ENCODE measurements around the gene HIVEP1.

HIVEP1 gene
- total RNA-seq = 47.1 to 59.6 reads per million in 2 donors

DNA sequence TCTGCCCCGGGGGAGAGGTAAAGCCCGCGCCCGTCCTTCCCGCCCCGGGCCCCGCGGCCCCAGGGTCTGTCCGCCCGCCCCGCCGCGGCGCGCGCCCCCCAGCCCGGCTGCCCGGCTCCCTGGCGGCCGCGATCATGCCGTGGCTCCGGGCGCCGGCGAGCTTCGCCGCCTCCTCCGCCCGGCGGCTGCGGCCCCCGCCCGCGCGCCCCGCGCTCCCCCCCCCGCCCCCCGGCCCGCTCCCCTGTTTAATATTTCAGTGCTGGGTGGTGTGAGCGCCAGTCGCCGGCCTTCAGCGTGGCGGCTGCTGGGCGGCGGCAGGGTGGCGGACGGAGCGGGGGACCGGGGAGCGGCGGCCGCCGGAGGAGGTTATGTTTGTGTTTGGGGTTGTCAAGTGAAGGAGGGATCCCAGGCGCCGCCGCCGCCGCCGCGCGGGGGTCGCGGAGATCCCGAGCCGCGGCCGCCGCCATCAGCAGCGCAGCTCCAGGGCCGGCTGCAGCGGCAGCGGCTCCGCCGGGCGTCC lies at the start of gene HIVEP1:
HIVEP1 (plus strand) TSS at position 275 of the 520 bp plus-strand sequence. CDS start 3,317 bp downstream, outside the sequence.
- DNase-seq = no peak

DNA sequence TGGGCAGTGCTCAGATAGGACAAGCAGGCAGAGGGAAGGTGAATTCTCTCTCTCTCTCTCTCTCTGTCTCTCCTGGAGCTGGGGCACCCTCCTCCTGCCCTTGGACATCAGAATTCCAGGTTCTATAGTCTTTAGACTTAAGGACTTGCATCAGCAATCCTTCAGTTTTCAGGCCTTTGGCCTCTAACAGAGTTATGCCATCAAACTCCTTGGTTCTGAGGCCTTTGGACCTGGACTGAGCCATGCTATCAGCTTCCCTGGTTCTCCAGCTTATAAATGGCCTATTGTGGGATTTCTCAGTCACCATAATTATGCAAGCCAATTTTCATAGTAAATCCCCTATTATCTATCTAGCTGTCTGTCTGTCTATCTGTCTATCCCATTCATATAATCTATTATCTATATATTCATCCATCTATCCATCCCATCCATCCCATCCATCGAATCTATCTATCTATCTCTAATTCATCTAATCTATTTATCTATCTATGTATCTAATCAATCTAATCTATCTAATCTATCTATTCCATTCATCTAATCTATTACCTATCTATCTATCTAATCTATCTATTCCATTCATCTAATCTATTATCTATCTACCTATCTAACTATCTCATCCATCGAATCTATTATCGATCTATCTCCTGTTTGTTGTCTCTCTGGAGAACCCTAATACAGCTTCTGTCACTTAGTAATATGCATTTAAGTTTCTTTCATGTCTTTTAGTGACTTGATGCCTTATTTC lies 48.2 kb upstream of the HIVEP1 start:
- no peak for DNase-seq

DNA sequence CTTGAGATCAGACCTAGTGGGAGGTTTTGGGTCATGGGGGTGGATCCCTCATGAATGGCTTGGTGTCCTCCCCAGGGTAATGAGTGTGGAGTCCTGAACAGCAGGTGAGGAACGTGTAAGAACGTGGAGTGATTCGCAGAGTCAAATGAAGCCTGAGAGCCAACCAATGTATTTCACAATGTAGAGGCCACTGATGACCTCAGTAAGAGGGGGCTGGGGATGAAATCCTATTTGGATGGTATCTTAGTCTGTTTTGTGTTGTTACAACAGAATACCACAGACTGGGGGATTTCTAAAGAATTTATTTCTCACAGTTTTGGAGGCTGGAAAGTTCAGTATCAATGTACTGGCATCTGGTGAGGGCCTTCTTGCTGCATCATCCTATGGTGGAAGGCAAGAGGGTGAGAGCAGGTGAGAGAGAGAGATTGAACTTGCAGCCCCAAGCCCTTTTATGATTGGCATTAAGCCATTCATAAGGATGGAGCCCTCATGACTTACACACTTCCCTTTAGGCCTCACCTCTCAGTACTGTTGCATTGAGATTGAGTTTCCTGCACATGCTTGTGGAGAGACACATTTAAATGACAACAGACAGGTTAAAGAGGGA lies 47.3 kb upstream of the HIVEP1 start:
- DNase-seq = no peak

DNA sequence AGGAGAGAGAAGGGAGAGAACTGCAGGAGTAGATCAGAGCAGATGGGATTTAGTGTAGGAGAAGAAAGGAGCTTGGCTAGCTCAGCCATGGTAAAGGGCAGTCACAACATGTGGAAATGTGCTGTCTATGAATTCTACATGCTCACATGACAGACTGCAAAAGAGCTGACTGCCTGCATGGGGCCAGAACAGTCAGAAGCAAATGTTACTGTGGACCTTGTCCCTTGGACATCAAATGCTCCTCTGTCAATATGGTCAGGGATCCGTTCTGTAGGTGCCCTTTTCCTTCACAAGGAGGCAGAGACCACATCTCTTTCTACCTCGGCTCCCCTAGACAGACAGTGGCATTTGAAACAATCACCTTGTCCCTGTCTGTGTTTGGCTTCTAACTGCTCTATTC lies 46.6 kb upstream of the HIVEP1 start:
- DNase-seq = no peak

DNA sequence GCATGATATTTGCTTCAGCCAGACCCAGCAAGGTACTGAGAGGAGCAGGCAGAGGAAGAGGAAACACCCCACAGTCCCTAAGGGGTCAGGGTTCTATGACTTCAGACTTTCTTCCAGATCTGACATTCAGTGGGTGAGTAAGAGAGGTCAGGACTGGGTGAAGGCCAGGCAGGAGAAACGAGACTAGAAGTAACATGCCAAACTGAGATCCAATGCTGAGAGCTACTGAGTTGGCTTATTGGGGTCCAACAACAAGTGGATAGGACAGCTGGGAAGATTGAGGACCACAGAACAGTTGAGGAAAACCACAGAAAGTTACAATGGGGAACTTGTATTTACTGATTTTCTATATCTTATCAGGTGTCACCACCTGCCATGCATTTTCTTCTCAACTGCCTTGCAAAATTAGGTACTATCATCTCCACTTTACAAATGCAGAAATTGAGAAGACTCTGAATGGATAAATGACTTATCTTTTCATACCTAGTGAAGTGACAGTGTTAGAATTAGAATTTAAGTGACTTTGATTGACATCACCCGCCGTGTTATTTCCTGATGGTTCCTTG lies 43.8 kb upstream of the HIVEP1 start:
- DNase-seq = no peak

DNA sequence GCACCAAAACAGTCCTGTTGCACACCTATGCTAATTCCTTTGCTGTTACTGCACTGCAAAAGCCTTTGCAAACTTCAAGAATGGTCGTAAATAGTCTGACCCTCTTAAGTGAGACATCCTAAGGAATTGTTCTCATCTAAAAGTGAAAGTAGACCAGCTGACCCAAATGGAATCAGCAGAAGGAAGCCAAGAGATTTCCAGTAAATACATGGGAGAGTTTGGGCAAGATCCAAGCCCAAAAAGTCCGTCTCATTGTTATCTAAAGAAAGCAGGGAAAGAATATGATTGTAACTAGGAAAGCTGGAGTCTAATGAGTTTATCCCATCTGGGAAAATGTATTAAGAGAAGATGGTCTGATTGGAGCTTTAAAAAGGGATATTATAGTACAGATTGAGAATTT lies 43.0 kb upstream of the HIVEP1 start:
- no peak for DNase-seq

DNA sequence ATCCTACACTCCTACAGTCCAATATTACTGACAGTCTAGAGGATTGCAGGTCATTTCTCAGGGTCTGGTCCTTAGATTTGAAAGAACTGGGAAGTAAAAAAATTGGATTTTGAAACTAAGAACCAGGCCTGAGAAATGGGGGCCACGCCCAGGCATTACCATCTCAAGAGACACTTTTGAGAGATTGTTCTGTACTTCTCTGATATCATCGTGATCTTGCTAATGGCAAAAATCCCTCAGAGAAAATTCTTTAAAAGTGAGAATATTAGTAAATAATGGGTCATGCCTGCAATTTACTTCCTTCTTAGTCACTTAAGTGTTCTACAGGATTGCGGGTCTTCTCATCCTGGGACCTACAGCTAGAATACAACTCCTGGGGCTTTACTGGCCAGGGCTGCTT lies 42.0 kb upstream of the HIVEP1 start:
- DNase-seq = no peak

DNA sequence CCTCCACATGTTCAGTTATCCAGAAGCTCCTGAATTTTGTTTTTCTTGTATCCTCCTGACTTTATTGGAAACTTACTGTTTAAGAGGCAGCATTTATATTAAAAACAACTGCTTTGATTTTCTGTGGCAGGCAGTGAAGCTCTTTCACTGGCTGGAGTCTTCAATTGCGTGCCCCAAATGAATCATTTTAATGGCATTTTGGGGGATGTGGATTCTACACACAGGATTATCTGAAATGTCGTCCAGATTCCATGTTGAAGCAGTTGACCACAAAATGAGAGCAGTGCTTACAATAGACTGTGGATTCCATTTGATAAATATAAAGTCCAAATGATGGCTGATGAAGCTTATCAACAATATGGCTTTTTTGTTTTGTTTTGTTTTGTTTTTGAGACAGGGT lies 41.0 kb upstream of the HIVEP1 start:
- no peak for DNase-seq

DNA sequence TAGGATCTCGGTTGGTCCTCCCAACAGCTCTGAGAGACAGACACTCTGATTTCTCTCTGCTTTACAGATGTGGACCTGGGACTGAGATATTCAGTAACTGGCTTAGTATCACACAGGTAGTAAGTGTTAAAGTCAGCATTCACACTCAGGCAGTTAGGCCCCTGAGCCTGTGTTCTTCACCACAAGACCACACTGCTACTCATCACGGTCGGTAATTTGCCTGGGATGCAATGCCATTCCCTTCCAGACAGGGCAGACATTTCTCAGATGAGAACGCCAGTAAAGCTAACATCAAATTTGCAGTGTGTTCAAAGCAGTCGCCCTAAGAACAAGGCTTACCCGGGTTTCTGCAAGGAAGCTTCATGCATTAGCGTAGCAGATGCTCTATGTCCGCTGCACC lies 39.8 kb upstream of the HIVEP1 start:
- DNase-seq = no peak

DNA sequence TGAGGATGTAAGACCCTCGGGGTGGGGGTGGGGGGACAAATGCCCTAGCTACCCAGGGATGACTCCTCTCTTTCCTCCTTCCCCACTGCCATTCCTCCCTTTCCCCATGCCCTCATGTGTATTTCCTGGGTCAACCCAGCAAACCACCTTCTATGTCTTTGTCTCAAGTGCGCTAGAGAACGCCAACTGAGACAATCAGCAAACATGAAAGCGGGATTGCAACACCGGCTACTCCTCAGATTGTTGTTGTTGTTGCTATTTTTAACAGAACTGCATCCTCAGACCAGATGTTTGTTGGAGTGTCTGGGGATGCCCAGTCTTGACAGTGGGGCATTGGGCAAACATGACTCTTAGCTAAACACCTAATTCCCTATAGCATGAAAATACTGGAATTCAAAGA lies 39.3 kb upstream of the HIVEP1 start:
- no peak for DNase-seq

DNA sequence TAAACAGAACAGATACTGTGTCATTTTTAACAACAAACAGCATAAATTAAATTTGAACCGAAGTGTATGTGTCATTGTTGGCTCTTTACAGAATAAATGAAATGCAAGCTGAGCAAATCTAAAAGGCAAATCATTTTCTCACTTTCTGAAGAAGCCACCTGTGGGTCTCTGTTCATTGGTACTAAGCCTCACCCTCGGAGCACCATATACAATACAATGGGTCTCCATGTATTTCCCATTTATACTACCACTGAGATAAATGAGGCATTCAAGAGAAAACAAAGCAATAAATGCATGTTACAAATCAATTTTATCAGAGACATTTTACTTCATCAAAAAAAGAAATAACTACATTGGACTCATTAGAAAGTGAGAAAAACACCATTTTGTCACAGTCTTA lies 38.9 kb upstream of the HIVEP1 start:
- no peak for DNase-seq

DNA sequence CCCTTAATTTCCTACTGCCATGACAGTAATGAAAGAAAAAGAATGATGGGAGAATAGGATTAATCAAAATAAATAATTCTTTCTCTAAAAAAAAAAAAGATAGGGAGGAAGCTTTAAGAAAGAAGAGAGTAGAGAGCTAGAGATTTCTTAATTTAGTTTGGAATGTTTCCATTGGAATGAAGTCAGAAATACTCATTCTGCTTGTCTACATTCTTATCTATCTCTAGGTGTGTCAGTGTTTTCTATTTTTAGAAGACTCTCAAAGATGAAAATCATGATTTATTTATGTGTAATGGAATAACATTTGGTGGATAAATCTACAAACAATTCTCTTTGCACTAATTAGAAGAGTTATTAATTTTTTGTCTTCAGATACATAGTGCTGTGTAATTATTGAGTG lies 38.0 kb upstream of the HIVEP1 start:
- DNase-seq = no peak

DNA sequence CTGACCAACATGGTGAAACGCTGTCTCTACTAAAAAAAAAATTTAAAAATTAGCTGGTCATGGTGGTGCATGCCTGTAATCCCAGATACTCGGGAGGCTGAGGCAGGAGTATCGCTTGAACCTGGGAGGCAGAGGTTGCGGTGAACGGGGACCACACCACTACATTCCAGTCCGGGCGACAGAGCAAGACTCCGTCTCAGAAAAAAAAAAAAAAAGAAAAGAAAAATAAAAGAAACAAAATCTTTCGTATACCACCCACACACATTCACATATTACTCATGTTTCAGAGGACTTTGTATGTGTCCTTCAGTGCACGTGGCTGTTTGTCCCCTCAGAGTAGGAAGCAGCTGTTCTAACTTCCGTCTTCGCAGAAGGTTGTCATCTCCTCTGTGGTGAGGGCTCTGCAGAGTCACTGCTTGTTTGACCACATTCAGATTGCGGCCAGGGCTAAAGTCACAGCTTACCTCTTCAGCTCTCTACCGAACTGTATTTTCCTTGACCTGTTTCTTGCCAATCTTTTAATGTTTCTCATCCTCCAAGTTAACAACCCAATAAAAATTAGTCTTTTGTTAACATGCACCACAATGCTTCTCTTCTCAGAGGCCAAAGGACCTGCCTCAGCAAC lies 36.6 kb upstream of the HIVEP1 start:
- DNase-seq = no peak

DNA sequence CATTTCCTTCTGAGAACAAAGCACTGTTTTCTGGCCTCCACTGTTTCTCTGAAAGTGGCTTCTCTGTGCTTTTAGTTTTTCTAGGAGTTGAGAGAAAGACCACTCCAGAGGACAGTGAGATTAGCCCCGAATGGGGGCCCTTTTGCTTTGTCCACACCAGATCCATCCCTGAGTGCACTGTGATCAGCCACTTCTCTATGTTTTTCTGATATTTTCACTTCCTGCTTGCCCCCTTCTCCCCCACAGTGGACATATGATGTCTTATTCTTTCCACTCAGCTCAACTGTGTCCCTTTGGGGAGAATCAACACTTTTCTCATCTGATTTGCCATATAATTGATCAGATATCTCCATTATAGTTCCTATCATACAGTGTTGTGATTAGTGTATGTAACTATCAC lies 35.6 kb upstream of the HIVEP1 start:
- DNase-seq = no peak

DNA sequence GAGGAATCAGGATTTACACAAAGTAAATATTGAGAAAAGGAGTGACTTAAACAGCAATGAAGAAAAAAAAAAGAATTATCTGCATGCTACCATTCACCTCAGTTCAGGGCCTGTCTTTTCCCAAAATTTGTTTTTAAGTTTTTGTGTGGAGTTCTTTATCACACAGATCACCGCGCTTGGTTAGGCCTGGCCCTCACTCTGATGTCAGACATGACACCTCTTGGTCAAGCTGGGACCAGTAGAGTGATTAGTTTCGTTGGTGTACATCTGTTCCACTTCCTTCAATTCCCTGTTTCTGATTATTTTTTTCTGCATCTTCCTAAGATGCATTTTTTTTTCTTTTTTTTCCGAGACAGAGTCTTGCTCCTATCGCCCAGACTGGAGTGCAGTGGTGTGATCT lies 34.9 kb upstream of the HIVEP1 start:
- no peak for DNase-seq

DNA sequence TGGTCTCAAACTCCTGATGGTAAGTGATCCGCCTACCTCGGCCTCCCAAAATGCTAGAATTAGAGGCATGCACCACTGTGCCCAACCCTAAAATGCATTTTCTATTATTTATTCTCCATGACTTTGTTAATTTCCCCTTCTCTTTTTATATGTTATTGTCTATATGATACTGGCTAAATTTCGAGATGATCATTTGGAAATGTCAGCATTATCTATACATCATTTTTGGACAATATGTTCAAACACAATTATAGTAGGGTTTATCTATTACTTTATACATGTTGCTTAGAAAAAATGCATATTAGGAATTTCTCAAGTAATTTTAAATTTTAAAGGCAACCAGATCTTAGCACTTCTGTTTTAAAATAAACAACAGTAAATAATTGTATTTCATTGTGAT lies 34.4 kb upstream of the HIVEP1 start:
- no peak for DNase-seq

DNA sequence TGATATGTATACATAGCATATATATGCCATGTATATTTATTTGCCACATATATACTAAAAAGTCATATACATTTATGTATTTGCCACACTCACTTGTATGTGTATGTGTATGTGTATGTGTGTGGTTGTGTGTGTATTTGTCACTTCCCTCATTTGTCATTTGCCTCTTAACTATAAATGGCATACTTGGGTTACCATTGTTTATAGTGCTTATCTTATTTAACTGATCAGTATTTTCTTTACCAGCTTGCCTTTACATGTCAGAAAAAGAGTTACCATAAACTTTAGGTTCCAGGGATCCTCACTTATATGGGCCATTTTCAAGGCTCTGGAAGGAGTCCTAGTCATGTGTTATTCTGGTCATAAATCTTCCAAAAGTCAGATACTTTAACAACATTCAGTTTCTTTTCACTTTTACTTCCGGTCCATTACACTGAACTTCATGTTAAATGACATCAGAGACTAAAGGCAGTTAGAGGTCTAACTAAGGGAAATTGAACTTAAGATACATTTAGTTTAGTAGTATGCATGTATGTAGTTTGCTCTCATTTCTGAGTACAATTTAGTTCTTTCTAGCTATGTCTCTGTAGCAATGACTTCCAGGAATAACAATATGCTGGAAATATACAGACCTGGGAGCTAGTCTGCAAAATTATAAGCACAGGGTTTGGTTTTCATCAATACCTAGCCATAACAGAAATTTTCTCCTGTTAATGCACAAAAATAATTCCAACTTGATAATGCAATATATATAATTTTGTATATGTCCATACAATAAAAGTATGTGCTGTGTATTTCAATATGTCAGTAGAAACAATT lies 33.7 kb upstream of the HIVEP1 start:
- DNase-seq = no peak

DNA sequence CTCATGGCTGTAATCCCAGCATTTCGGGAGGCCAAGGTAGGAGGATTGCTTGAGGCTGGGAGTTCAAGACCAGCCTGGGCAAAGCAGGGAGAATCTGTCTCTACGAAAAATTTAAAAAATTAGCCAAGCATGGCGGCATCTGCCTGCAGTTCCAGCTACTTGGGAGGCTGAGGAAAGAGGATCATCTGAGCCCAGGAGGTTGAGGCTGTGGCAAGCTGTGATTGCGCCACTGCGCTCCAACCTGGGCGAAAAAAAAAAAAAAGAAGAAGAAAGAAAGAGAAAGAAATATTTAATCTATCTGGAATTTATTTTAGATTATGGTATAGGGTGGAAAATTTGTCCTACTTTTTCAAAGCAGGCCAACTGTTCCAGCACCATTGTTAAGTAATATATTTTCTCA lies 32.2 kb upstream of the HIVEP1 start:
- DNase-seq = no peak

DNA sequence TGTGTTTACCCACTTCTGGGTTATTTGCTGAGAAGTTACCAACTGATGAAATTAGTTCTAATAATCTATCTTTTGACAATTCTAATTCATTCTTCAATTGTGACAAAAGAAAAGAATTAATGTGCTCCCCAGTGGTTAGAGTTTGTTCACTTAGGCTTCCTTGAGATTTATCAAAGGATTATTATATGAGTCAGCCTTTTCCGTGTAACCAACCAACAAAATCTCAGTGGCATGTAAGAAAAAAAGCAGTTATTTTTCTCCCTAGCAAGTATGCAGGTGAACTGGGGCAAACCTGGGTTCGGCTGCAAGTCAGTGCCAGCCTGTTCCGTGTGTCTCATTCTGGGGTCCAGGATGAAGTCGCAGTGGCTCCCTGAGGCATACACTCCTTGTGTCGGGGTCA lies 28.8 kb upstream of the HIVEP1 start:
- DNase-seq = no peak

DNA sequence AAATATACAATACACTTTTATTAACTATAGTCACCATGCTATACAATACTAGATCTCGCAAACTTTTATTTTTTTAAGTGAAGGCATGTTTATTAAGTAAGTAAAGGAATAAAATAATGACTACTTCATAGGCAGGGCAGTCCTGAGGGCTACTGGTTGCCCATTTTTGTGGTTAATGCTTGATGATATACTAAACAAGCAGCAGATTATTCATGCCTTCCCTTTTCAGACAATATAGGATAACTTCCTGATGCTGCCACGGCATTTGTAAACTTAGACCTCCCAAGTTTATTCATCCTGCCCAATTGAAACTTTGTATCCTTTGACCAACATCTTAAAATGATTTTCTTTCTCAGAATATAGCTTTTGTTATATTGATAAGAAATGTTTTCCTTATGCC lies 24.7 kb upstream of the HIVEP1 start:
- DNase-seq = no peak

DNA sequence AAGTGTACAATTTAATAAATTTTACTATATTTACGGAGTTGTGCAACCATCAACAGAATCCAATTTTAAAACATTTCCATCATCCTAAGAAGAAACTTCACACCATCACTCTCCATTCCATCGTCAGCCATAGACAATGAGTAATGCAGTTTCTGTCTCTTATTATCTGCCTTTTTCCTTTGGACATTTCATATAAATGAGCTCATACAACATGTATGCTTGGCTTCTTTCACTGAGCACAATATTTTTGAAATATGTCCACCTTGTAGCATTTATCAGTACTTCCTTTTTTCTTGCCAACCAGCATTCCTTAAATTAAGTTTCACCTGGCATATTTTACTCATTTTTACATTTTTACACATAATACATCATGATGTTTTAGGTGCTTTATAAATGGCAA lies 22.7 kb upstream of the HIVEP1 start:
- no peak for DNase-seq

DNA sequence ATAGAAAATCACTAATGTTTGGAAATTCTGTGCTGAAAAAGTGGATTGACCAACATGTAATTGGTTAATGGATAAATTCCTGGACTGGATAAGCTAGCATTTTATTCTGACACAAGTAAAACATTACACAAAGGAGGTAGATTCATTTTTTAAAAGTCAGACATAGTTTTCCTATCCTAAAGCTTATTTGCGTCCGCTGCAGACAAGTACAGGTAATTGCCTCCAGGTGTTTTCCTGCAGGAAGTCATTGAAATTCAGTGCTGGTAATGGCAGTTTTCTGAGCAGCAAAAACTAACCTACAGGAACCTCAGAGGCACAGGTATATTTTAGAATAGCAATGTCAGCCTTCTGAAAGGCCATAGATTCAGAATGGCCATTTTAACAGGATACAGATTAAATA lies 20.0 kb upstream of the HIVEP1 start:
- no peak for DNase-seq
